Neural cell (in vitro differentiated cells): ENCODE results near the gene EXOC8. TPM values are rescaled to one million over a fixed set of nuclear protein-coding genes. Genes with fewer than 3 reads are reported as not detected.

Source experiments
- H2AFZ ChIP-seq: fragments of 200-600, 300-800 bp; sonication (generic), shearing (Covaris generic); 2 replicates; pipeline ENCODE4 v1.6.0; 2014; ENCODE audit warnings: low read depth, mild to moderate bottlenecking, antibody characterized with exemption, low read length, moderate library complexity
- H3F3A ChIP-seq: fragments of 200-600 bp; shearing (Covaris generic); 2 replicates; pipeline ENCODE4 v1.6.1; 2016; ENCODE audit warnings: mild to moderate bottlenecking, moderate library complexity, mixed read lengths, antibody characterized with exemption, low read length; ENCODE audit not compliant: insufficient read depth, poor library complexity, severe bottlenecking
- H3K27ac ChIP-seq: fragments of 200-600, 300-800 bp; sonication (generic), shearing (Covaris generic); 2 replicates; pipeline ENCODE4 v1.5.1; 2014; ENCODE audit warnings: mild to moderate bottlenecking, low read length, moderate library complexity
- H3K27me3 ChIP-seq: fragments of 300-800, 200-600 bp; sonication (generic), shearing (Covaris generic); 2 replicates; pipeline ENCODE4 v1.6.0; 2014; ENCODE audit warnings: mild to moderate bottlenecking, low read depth, low read length, moderate library complexity; ENCODE audit not compliant: insufficient read depth
- H3K36me3 ChIP-seq: fragments of 300-800, 200-600 bp; sonication (generic), shearing (Covaris generic); 2 replicates; pipeline ENCODE4 v1.5.1; 2014; ENCODE audit warnings: mild to moderate bottlenecking, antibody characterized with exemption, low read length, moderate library complexity; ENCODE audit not compliant: insufficient read depth
- H3K4me2 ChIP-seq: fragments of 300-800, 200-600 bp; sonication (generic), shearing (Covaris generic); 2 replicates; pipeline ENCODE4 v1.6.0; 2014; ENCODE audit warnings: mild to moderate bottlenecking, low read length
- H3K4me3 ChIP-seq: fragments of 300-800, 200-600 bp; sonication (generic), shearing (Covaris generic); 2 replicates; pipeline ENCODE4 v1.5.1; 2014; ENCODE audit warnings: mild to moderate bottlenecking, low read length, moderate library complexity
- H3K79me2 ChIP-seq: fragments of 200-600 bp; shearing (Covaris generic); replicated peaks from 2 replicates; pipeline ENCODE4 v1.6.0; 2014; ENCODE audit warnings: mild to moderate bottlenecking, low read length, moderate library complexity; ENCODE audit not compliant: insufficient read depth
- H3K9ac ChIP-seq: fragments of 300-800, 200-600 bp; sonication (generic), shearing (Covaris generic); 2 replicates; pipeline ENCODE4 v1.6.1; 2016; ENCODE audit warnings: mild to moderate bottlenecking, low read length, mixed read lengths
- H3K9me2 ChIP-seq: fragments of 200-600 bp; shearing (Covaris generic); 2 replicates; pipeline ENCODE4 v1.6.1; 2016; ENCODE audit warnings: mild to moderate bottlenecking, low read length, mixed read lengths; ENCODE audit not compliant: insufficient read depth
- H3K9me3 ChIP-seq: fragments of 200-600, 300-800 bp; sonication (generic), shearing (Covaris generic); 2 replicates; pipeline ENCODE4 v1.6.1; 2016; ENCODE audit warnings: mild to moderate bottlenecking, mixed run types, low read length, moderate library complexity, mixed read lengths
- H4K20me1 ChIP-seq: fragments of 200-600 bp; shearing (Covaris generic); 2 replicates; pipeline ENCODE4 v1.6.1; 2016; ENCODE audit warnings: mild to moderate bottlenecking, mixed run types; ENCODE audit not compliant: insufficient read depth
- CTCF ChIP-seq: fragments of 450-650 bp; IDR thresholded peaks from 2 replicates; pipeline ENCODE4 v1.5.1; 2014; ENCODE audit warnings: antibody characterized with exemption, mild to moderate bottlenecking, moderate library complexity; ENCODE audit not compliant: poor library complexity, severe bottlenecking
- EP300 ChIP-seq: fragments of 450-650 bp; conservative IDR thresholded peaks from 2 replicates; pipeline ENCODE4 v1.6.1; 2014; ENCODE audit warnings: antibody characterized with exemption, mild to moderate bottlenecking, moderate library complexity; ENCODE audit not compliant: poor library complexity, severe bottlenecking
- EZH2 ChIP-seq: fragments of 200-600, 300-800 bp; shearing (Covaris generic), sonication (generic); IDR thresholded peaks from 2 replicates; pipeline ENCODE4 v1.6.1; 2014; ENCODE audit warnings: antibody characterized with exemption, low read length, borderline replicate concordance, mild to moderate bottlenecking; ENCODE audit not compliant: insufficient read depth, poor library complexity, severe bottlenecking
- MXI1 ChIP-seq: fragments of 450-650 bp; conservative IDR thresholded peaks from 2 replicates; pipeline ENCODE4 v1.6.1; 2014; ENCODE audit warnings: antibody characterized with exemption, mild to moderate bottlenecking; ENCODE audit not compliant: poor library complexity, severe bottlenecking
- POLR2AphosphoS5 ChIP-seq: IDR thresholded peaks from 2 replicates; pipeline ENCODE4 v1.6.1; 2012
- RAD21 ChIP-seq: fragments of 450-650 bp; conservative IDR thresholded peaks from 2 replicates; pipeline ENCODE4 v1.6.1; 2014; ENCODE audit warnings: antibody characterized with exemption, mild to moderate bottlenecking, moderate library complexity
- SMC3 ChIP-seq: fragments of 450-650 bp; conservative IDR thresholded peaks from 2 replicates; pipeline ENCODE4 v1.6.1; 2014; ENCODE audit warnings: antibody characterized with exemption, mild to moderate bottlenecking, moderate library complexity; ENCODE audit not compliant: poor library complexity
- TAF1 ChIP-seq: IDR thresholded peaks from 2 replicates; pipeline ENCODE4 v1.6.1; 2012; ENCODE audit warnings: low read depth
- polyA plus RNA-seq: library from polyadenylated mRNA; depleted of rRNA; stranded (reverse); fragments of >200 nt; gene quantifications from 2 replicates; pipeline ENCODE4 v1.2.3, GENCODE V29; 2014
- TF ChIP-seq, protein P1 (sequence below): IDR thresholded peaks from 2 replicates; pipeline ENCODE4 v1.6.1; 2012; ENCODE audit warnings: borderline replicate concordance

Gene EXOC8
- polyA plus RNA-seq, 1 donor from 2014 or later, result 12.9 TPM

DNA sequence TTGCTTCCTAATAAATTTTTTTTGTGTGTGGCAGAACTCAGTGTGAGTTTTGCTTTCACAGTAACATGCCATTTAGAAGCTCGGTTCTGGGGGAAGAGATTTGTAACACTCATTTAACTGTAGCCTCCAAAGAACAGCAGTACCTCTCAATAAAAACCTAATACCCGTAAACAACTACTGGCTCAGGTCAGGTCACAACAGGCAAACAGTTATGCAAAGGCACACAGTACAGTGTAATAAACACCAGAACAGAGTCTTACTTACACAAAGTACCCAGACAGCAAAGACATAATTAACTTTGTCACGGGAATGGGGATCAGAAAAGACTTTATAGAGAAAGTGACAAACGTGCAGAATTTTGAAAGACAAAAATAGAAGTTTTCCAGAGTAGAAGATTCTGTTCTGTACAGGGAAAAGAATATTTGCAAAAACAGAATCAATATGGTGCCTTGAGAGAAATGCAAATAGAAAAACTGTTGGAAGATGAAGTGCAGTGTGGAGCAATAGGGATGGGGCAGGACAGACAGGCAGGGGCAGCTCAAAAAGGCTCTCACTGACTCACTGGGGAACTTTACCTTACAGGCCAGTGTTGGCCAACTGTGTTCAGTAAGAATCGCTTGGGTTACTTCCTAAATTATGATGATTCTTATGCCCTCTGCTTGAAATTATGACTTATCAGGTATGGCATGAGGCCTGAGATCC is 45.7 kb upstream of the EXOC8 start:
- Histone ChIP-seq H3K9me2 (no peaks in the 10 kb centered on the region), H2AFZ (no peak overlapping the region), H3K36me3 (no peaks in the 10 kb centered on the region), H3K9me3 (no peaks in the 10 kb centered on the region), H4K20me1 (no peaks in the 10 kb centered on the region), H3F3A (no peaks in the 10 kb centered on the region), H3K9ac (no peak overlapping the region), H3K79me2 (no peaks in the 10 kb centered on the region), H3K4me3 (no peak overlapping the region), H3K27ac (no peak overlapping the region), H3K27me3 (no peaks in the 10 kb centered on the region), H3K4me2 (no peak overlapping the region)
- TF ChIP-seq, protein P1, sequence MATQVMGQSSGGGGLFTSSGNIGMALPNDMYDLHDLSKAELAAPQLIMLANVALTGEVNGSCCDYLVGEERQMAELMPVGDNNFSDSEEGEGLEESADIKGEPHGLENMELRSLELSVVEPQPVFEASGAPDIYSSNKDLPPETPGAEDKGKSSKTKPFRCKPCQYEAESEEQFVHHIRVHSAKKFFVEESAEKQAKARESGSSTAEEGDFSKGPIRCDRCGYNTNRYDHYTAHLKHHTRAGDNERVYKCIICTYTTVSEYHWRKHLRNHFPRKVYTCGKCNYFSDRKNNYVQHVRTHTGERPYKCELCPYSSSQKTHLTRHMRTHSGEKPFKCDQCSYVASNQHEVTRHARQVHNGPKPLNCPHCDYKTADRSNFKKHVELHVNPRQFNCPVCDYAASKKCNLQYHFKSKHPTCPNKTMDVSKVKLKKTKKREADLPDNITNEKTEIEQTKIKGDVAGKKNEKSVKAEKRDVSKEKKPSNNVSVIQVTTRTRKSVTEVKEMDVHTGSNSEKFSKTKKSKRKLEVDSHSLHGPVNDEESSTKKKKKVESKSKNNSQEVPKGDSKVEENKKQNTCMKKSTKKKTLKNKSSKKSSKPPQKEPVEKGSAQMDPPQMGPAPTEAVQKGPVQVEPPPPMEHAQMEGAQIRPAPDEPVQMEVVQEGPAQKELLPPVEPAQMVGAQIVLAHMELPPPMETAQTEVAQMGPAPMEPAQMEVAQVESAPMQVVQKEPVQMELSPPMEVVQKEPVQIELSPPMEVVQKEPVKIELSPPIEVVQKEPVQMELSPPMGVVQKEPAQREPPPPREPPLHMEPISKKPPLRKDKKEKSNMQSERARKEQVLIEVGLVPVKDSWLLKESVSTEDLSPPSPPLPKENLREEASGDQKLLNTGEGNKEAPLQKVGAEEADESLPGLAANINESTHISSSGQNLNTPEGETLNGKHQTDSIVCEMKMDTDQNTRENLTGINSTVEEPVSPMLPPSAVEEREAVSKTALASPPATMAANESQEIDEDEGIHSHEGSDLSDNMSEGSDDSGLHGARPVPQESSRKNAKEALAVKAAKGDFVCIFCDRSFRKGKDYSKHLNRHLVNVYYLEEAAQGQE, result no peak
- TF ChIP-seq EZH2 (no peak), SMC3 (no peak), TAF1 (no peak), RAD21 (no peak), POLR2AphosphoS5 (no peak), CTCF (no peak), MXI1 (no peak), EP300 (no peak)

DNA sequence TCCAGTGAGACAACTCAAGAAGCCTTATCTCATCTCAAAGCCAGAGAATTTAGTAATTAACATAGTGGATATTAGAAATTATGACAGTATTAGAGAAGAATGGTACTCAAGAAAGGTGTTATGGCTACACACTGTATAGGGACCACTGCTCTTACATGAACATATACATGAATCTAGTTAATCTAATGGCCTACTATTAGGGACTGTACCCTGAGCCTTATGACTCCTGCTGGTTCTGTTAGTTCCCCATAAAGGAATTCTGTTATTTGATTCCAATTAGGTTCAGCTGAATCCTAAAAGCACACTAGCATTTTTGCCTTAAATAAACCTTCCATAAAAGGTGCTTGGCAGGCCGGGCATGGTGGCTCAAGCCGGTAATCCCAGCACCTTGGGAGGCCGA is 44.8 kb upstream of the EXOC8 start:
- H2AFZ ChIP-seq, result no peak overlapping the region
- no peak overlapping the region for H3K4me2 ChIP-seq
- no peaks in the 10 kb centered on the region for H3K36me3 ChIP-seq
- no peak overlapping the region for H3K27ac ChIP-seq
- H3K9me2 ChIP-seq, result no peaks in the 10 kb centered on the region
- H3K9me3 ChIP-seq, result no peaks in the 10 kb centered on the region
- no peak for TF ChIP-seq POLR2AphosphoS5
- TF ChIP-seq EZH2, result no peak
- TF ChIP-seq TAF1, result no peak
- TF ChIP-seq SMC3, result no peak
- TF ChIP-seq, protein P1, result no peak
- no peak for TF ChIP-seq RAD21
- no peak for TF ChIP-seq EP300
- TF ChIP-seq CTCF, result no peak
- TF ChIP-seq MXI1, result no peak
- H3F3A ChIP-seq, result no peaks in the 10 kb centered on the region
- H4K20me1 ChIP-seq, result no peaks in the 10 kb centered on the region
- no peak overlapping the region for H3K9ac ChIP-seq
- H3K4me3 ChIP-seq, result no peak overlapping the region
- no peaks in the 10 kb centered on the region for H3K79me2 ChIP-seq
- H3K27me3 ChIP-seq, result no peaks in the 10 kb centered on the region
